IPS-18a (cell line): ENCODE data around the gene TC2N.
"Not testable (repeated sequence)": the region's sequence is repeated elsewhere in the genome, so short reads cannot be mapped to it uniquely, and the experiment has no call there.

Source experiments
- H3K27ac ChIP-seq: one replicate; pipeline ENCODE4 v1.5.1; 2013; ENCODE audit warnings: low read length
- H3K27me3 ChIP-seq: one replicate; pipeline ENCODE4 v1.6.1; 2013; ENCODE audit warnings: mild to moderate bottlenecking, low read length; ENCODE audit not compliant: control insufficient read depth, insufficient read depth
- H3K36me3 ChIP-seq: one replicate; pipeline ENCODE4 v1.6.1; 2013; ENCODE audit warnings: low read depth, low read length; ENCODE audit not compliant: control insufficient read depth
- H3K4me1 ChIP-seq: one replicate; pipeline ENCODE4 v1.6.1; 2013; ENCODE audit warnings: low read depth, low read length; ENCODE audit not compliant: control insufficient read depth
- H3K4me3 ChIP-seq: one replicate; pipeline ENCODE4 v1.5.1; 2013; ENCODE audit warnings: low read length
- H3K9ac ChIP-seq: one replicate; pipeline ENCODE4 v1.6.1; 2013; ENCODE audit warnings: mild to moderate bottlenecking, low read length, moderate library complexity
- H3K9me3 ChIP-seq: one replicate; pipeline ENCODE4 v1.6.1; 2013; ENCODE audit warnings: low read depth, low read length; ENCODE audit not compliant: control insufficient read depth

The TC2N gene

DNA sequence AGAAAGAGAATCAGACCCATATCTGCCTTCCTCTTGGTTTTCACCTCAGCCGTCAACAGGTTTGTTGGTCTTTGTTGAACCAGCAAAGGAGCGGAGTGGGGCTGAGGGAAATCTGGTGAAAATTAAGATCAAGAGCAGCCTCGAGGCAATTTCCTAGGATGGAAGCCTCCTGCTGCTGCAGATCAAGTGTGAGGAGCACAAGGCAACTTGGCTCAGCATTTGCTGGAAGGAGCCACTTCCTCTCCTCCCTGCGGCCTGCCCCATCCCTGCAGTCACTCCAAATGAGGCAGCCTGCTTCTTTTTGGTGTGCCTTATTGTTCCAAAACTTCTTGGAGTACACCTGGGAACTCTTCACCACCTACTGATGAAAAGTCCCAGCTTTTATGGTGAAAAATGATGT lies 4.9 kb downstream of the TC2N start:
- no peak overlapping the region for H3K27ac ChIP-seq
- H3K9me3 ChIP-seq: no peaks in the 10 kb centered on the region
- H3K9ac ChIP-seq: no peak overlapping the region
- H3K36me3 ChIP-seq: no peaks in the 10 kb centered on the region
- no peaks in the 10 kb centered on the region for H3K27me3 ChIP-seq
- peaks cover 6% of the 10 kb centered on the region for H3K4me1 ChIP-seq
- no peak overlapping the region for H3K4me3 ChIP-seq

DNA sequence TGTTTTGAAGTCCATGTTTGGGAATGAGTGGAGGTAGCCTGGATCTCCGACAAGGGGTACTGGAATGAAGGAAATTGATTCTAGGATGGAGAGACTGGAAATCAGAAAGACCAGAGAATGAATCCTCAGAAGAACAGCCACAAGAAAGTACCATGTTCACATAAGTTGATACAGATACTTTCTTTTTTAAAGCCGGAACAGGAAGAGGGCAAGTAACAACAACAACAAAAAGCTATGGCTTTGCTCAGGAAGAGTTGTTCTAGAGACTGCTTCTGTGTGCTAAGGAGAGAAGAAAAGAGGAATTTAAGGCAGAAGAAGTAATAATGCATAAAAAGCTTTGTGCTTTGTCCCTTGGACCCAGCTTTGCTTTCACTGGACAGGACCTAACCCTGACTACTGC lies 6.2 kb downstream of the TC2N start:
- Histone ChIP-seq H3K9ac (no peak overlapping the region), H3K27ac (no peak overlapping the region), H3K4me1 (peaks cover 6% of the 10 kb centered on the region), H3K9me3 (no peaks in the 10 kb centered on the region), H3K27me3 (no peaks in the 10 kb centered on the region), H3K36me3 (no peaks in the 10 kb centered on the region), H3K4me3 (no peak overlapping the region)

- H3K4me1 ChIP-seq: peaks cover 6% of the 10 kb centered on the region
- H3K4me3 ChIP-seq: no peak overlapping the region
- H3K27ac ChIP-seq: no peak overlapping the region
- no peak overlapping the region for H3K9ac ChIP-seq
- H3K27me3 ChIP-seq: no peaks in the 10 kb centered on the region
- no peaks in the 10 kb centered on the region for H3K9me3 ChIP-seq
- no peaks in the 10 kb centered on the region for H3K36me3 ChIP-seq
Measured at GRCh38 chr14:91860238-91860637, 7.1 kb downstream of the TC2N start.

GRCh38 chr14:91858536-91859275 lies 8.6 kb downstream of the TC2N start:
- Histone ChIP-seq H3K9ac (no peak overlapping the region), H3K27ac (no peak overlapping the region)

DNA sequence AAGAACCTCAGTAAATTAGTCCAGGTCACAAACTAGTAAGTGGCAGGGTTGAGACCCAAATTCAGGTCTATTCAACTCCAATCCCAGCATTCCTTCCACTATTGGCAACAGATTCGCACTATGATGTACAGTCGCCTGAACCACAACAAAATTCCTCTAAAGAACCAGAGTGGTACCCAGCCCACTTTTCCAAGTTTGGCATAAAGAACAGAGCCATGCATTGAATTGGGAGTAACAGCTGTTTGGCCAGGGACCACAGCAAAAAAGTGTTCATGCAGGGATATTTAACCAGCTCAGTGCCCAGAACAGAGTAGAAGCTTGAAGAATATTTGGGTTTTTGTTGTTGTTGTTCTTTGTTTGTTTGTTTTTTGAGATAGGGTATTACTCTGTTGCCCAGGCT lies 9.7 kb downstream of the TC2N start:
- Histone ChIP-seq H3K27ac (no peak overlapping the region), H3K4me1 (peaks cover 6% of the 10 kb centered on the region), H3K27me3 (no peaks in the 10 kb centered on the region), H3K9me3 (no peaks in the 10 kb centered on the region), H3K9ac (no peak overlapping the region), H3K4me3 (no peak overlapping the region), H3K36me3 (no peaks in the 10 kb centered on the region)

More at GRCh38 chr14:91858536-91859275, 8.6 kb downstream of the TC2N start:
- Histone ChIP-seq H3K4me1 (peaks cover 6% of the 10 kb centered on the region), H3K36me3 (no peaks in the 10 kb centered on the region), H3K27me3 (no peaks in the 10 kb centered on the region), H3K4me3 (no peak overlapping the region), H3K9me3 (no peaks in the 10 kb centered on the region)

GRCh38 chr14:91854327-91854934 lies 12.9 kb downstream of the TC2N start:
- no peaks in the 10 kb centered on the region for H3K27me3 ChIP-seq
- no peak overlapping the region for H3K4me3 ChIP-seq
- peaks cover 6% of the 10 kb centered on the region for H3K4me1 ChIP-seq
- H3K9ac ChIP-seq: no peak overlapping the region
- H3K9me3 ChIP-seq: no peaks in the 10 kb centered on the region
- no peaks in the 10 kb centered on the region for H3K36me3 ChIP-seq
- no peak overlapping the region for H3K27ac ChIP-seq

GRCh38 chr14:91851563-91851962 lies 15.8 kb downstream of the TC2N start:
- Histone ChIP-seq H3K9me3 (no peaks in the 10 kb centered on the region), H3K27me3 (no peaks in the 10 kb centered on the region), H3K4me3 (no peak overlapping the region), H3K9ac (no peak overlapping the region), H3K36me3 (no peaks in the 10 kb centered on the region), H3K27ac (no peak overlapping the region), H3K4me1 (no peaks in the 10 kb centered on the region)

- no peak overlapping the region for H3K27ac ChIP-seq
- H3K9me3 ChIP-seq: no peaks in the 10 kb centered on the region
- no peak overlapping the region for H3K9ac ChIP-seq
- H3K4me3 ChIP-seq: no peak overlapping the region
- no peaks in the 10 kb centered on the region for H3K4me1 ChIP-seq
- H3K27me3 ChIP-seq: no peaks in the 10 kb centered on the region
- no peaks in the 10 kb centered on the region for H3K36me3 ChIP-seq
Measured at GRCh38 chr14:91848504-91849001, 18.8 kb downstream of the TC2N start.

- H3K27ac ChIP-seq: no peak overlapping the region
- no peaks in the 10 kb centered on the region for H3K27me3 ChIP-seq
- H3K4me3 ChIP-seq: no peak overlapping the region
- H3K9ac ChIP-seq: no peak overlapping the region
- no peaks in the 10 kb centered on the region for H3K36me3 ChIP-seq
- H3K9me3 ChIP-seq: no peaks in the 10 kb centered on the region
- no peaks in the 10 kb centered on the region for H3K4me1 ChIP-seq
Measured at GRCh38 chr14:91847693-91848092, 19.6 kb downstream of the TC2N start.

DNA sequence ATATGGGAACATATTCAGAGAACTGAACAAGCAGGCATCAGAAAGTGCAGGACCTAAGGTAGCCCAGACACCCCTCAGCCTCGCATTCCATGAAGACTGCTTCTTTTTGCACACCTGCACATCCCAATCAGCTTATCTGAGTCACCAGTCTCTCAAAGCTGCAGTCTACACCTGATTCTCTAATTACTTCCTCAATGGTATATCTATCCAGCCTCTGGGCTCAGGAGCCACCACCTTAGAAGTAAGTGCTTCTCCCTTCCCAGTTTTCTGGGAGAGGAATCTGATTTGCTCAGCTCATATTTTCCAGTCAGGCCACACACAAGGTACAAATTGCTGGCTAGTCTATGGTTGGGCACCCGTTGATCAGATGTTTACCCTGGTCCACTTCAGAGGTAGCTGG lies 21.7 kb downstream of the TC2N start:
- Histone ChIP-seq H3K27ac (no peak overlapping the region), H3K4me1 (no peaks in the 10 kb centered on the region), H3K27me3 (no peaks in the 10 kb centered on the region), H3K9ac (no peak overlapping the region), H3K4me3 (no peak overlapping the region), H3K36me3 (no peaks in the 10 kb centered on the region), H3K9me3 (no peaks in the 10 kb centered on the region)

DNA sequence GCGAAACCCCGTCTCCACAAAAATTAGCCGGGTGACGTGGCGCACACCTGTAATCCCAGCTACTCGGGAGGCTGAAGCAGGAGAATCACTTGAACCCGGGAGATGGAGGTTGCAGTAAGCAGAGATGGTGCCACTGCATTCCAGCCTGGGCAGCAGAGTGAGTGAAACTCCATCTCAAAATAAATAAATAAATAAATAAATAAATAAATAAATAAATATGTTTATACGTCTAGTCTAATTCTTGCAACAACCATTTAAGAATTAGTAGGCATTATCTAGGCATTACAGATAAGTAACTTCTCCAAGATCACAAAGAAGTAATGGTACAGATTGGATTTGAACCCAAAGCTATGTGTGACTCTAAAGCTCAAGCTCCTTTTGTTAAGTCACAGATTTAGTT lies 22.3 kb downstream of the TC2N start:
- H3K9me3 ChIP-seq, H3K27ac ChIP-seq, H3K27me3 ChIP-seq, H3K9ac ChIP-seq, H3K4me3 ChIP-seq, H3K4me1 ChIP-seq, H3K36me3 ChIP-seq: not testable (repeated sequence)

GRCh38 chr14:91844029-91844428 lies 23.3 kb downstream of the TC2N start:
- H3K9me3 ChIP-seq: no peaks in the 10 kb centered on the region
- H3K4me1 ChIP-seq: no peaks in the 10 kb centered on the region
- H3K36me3 ChIP-seq: no peaks in the 10 kb centered on the region
- H3K9ac ChIP-seq: no peak overlapping the region
- H3K27ac ChIP-seq: no peak overlapping the region
- no peak overlapping the region for H3K4me3 ChIP-seq
- no peaks in the 10 kb centered on the region for H3K27me3 ChIP-seq
